Activated CD8-positive, alpha-beta T cell treated with anti-CD3 and anti-CD28 coated beads for 36 hours (primary cell): Measurements from ENCODE around the gene COPS9. TPM values are rescaled to one million over a fixed set of nuclear protein-coding genes. Genes with fewer than 3 reads are reported as not detected.

ENCODE experiments used
- ATAC-seq: fragments of 200-7000 bp; cut with Tn5 transposase; one replicate; pipeline ENCODE4 v1.10.0; 2021; ENCODE audit warnings: mild to moderate bottlenecking, moderate library complexity
- CTCF ChIA-PET: fragments of 350-600 bp; sonication (Branson Sonifier 250); formaldehyde crosslinking; loops from one replicate; lab custom pipeline; 2021; ENCODE audit warnings: antibody characterized with exemption; lab: Charles Lee
- POLR2A ChIA-PET: fragments of 350-600 bp; sonication (Branson Sonifier 250); formaldehyde crosslinking; loops from one replicate; lab custom pipeline; 2021; ENCODE audit warnings: antibody characterized with exemption; lab: Charles Lee
- DNase-seq: peaks from one replicate; pipeline ENCODE4 v3.0.0-alpha.2; 2020
- H3K27ac Mint-ChIP-seq: one replicate; pipeline ENCODE4 v1.8.0; 2021; ENCODE audit warnings: mild to moderate bottlenecking, mixed read lengths
- H3K27me3 Mint-ChIP-seq: one replicate; pipeline ENCODE4 v1.8.0; 2021; ENCODE audit warnings: mixed read lengths
- H3K36me3 Mint-ChIP-seq: one replicate; pipeline ENCODE4 v1.8.0; 2021; ENCODE audit warnings: low read depth, mixed read lengths
- H3K4me1 Mint-ChIP-seq: one replicate; pipeline ENCODE4 v1.8.0; 2021; ENCODE audit warnings: low read depth, mixed read lengths
- H3K4me3 Mint-ChIP-seq: one replicate; pipeline ENCODE4 v1.8.0; 2021; ENCODE audit warnings: mild to moderate bottlenecking, moderate library complexity, mixed read lengths
- H3K9me3 Mint-ChIP-seq: one replicate; pipeline ENCODE4 v1.8.0; 2021; ENCODE audit warnings: mixed read lengths
- intact Hi-C: fragments of 100-400 bp; cut with micrococcal nuclease; formaldehyde crosslinking; loops from one replicate; pipeline ENCODE4 v1.10.0; 2022
- total RNA-seq, 2 experiments: library from RNA; stranded (reverse); gene quantifications; one replicate each; pipeline ENCODE4 v1.2.3, GENCODE V29; 2021
- TF ChIP-seq, protein P1 (sequence below): fragments of 200-600 bp; IDR thresholded peaks from one replicate; pipeline ENCODE4 v1.8.0; 2022; ENCODE audit warnings: antibody characterized with exemption, mild to moderate bottlenecking

The COPS9 gene
- total RNA-seq, 2 experiments from 2014 or later = 107 to 120 TPM

DNA sequence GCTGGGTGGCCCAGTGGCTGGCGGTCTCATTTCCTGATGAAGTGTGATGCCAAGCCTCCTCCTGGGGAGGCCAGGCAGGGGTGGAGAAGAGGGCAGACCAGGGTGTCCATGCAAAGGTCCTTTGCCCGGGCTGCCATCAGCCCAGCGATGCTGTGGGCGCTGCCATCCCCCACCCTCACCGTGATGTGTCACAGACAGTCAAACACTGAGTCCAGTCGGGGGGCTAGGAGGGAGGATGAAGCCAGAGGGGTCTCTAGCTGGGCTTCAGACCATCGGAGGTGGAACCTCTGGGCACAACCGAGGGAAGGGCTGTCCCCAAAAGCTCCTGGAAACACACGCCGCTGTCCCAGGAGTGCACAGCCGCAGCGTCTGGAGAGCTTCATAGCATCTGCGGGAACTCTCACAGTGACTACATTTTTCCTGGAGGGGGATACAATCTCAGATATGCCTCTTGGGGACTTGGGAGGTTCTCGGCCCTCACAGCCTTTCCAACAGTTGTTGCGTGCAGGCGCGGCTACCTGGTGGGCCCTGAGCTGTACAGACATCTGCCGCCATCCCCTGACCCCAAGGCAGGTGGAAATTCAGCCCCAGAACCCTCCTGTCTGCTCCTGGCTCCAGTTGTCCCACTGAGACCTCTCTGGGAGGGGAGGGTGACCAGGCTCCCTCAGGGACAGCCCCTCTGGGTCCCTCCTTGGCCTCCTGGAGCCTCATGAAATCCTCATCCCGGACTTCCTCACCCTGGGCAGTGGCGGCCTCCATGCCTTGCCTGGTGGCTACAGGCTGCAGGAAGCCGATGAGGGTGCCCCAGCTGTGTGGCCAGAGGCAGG lies 30.9 kb upstream of the COPS9 start:
- intact Hi-C loops = no loop called here
- CTCF ChIA-PET = no interaction called here
- ATAC-seq (no peak), DNase-seq (no peak)
- H3K27ac Mint-ChIP-seq = no peak overlapping the region
- no peaks in the 10 kb centered on the region for H3K4me1 Mint-ChIP-seq
- TF ChIP-seq, protein P1, sequence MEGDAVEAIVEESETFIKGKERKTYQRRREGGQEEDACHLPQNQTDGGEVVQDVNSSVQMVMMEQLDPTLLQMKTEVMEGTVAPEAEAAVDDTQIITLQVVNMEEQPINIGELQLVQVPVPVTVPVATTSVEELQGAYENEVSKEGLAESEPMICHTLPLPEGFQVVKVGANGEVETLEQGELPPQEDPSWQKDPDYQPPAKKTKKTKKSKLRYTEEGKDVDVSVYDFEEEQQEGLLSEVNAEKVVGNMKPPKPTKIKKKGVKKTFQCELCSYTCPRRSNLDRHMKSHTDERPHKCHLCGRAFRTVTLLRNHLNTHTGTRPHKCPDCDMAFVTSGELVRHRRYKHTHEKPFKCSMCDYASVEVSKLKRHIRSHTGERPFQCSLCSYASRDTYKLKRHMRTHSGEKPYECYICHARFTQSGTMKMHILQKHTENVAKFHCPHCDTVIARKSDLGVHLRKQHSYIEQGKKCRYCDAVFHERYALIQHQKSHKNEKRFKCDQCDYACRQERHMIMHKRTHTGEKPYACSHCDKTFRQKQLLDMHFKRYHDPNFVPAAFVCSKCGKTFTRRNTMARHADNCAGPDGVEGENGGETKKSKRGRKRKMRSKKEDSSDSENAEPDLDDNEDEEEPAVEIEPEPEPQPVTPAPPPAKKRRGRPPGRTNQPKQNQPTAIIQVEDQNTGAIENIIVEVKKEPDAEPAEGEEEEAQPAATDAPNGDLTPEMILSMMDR = no peak
- POLR2A ChIA-PET = no interaction called here
- H3K4me3 Mint-ChIP-seq = no peak overlapping the region
- no peaks in the 10 kb centered on the region for H3K36me3 Mint-ChIP-seq
- H3K9me3 Mint-ChIP-seq = no peaks in the 10 kb centered on the region
- peaks cover 6% of the 10 kb centered on the region for H3K27me3 Mint-ChIP-seq

DNA sequence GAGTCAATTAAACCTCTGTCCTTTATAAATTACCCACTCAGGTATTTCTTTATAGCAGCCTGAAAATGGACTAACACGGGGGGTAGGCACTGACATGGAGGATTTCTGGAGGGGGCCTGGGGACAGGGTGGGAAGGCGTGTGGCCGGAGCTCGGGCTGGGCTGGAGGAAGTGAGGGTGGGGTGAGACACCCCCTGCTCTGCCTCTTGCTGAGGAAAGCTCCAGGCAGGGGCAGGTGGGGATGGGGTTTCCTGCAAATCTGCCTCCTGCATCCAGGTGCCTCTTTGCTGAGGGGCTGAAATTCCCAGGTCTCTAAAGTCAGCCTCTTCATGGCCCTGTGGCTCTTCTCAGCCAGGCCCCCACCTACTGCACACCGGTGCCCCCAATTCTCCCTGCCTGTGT lies 30.1 kb upstream of the COPS9 start:
- no peak for ATAC-seq
- H3K27ac Mint-ChIP-seq = no peak overlapping the region
- CTCF ChIA-PET = no interaction called here

DNA sequence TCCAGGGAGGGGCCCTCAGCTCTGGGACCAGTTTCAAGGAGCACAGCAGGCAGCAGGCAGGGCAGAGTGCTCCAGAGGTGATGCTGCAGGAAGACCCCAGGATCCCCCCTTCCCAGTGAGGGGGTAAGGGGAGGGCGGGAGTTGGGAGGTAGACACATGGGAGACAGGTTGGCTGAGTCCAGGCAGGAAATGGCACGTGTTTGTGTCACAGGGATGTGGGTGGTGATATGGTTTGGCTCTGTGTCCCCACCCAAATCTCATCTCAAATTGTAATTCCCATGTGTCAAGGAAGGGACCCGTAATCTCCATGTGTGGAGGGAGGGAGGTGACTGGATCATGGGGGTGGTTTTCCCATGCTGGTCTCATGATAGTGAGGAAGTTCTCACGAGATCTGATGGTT lies 29.6 kb upstream of the COPS9 start:
- TF ChIP-seq, protein P1 = no peak
- Mint-ChIP-seq H3K36me3 (no peaks in the 10 kb centered on the region), H3K27ac (no peak overlapping the region), H3K4me3 (no peak overlapping the region), H3K4me1 (no peaks in the 10 kb centered on the region), H3K9me3 (no peaks in the 10 kb centered on the region), H3K27me3 (peaks cover 6% of the 10 kb centered on the region)
- DNase-seq = no peak
- no peak for ATAC-seq
- intact Hi-C loops = no loop called here
- ChIA-PET CTCF (no interaction called here), POLR2A (no interaction called here)

More for the DNA sequence above, 30.1 kb upstream of the COPS9 start:
- Mint-ChIP-seq H3K4me3 (no peak overlapping the region), H3K36me3 (no peaks in the 10 kb centered on the region), H3K4me1 (no peaks in the 10 kb centered on the region), H3K27me3 (peaks cover 6% of the 10 kb centered on the region), H3K9me3 (no peaks in the 10 kb centered on the region)
- POLR2A ChIA-PET = no interaction called here
- TF ChIP-seq, protein P1 = no peak
- intact Hi-C loops = no loop called here
- no peak for DNase-seq

DNA sequence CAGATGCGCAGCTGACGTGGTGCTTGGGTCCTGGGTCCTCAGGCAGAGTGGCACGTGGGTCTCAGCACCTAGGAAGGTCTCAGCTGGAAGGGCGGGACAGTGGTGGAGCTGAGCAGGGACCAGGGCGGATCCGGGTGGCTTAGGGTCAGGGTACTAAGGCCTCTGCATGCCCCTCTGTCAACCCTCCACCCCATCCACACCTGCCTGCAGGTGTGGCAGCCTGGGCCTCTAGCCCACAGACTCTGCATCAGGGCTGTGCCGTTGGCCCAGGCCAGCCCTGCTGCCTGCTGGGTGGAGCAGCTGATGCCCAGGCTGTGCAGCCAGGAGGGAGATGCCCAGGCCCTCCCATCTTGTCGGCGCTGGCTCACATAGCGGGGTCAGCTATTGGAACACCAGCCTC lies 28.9 kb upstream of the COPS9 start:
- Mint-ChIP-seq H3K27ac (no peak overlapping the region), H3K9me3 (no peaks in the 10 kb centered on the region), H3K4me3 (no peak overlapping the region), H3K36me3 (no peaks in the 10 kb centered on the region), H3K27me3 (peaks cover 6% of the 10 kb centered on the region), H3K4me1 (no peaks in the 10 kb centered on the region)
- POLR2A ChIA-PET = interaction anchor here (0.6 kb wide), 1 partner anchor 99 kb away, joined by 3 read pairs; no protein-coding TSS in a partner anchor
- DNase-seq (no peak), ATAC-seq (no peak)
- intact Hi-C loops = no loop called here
- CTCF ChIA-PET = no interaction called here
- TF ChIP-seq, protein P1 = no peak

DNA sequence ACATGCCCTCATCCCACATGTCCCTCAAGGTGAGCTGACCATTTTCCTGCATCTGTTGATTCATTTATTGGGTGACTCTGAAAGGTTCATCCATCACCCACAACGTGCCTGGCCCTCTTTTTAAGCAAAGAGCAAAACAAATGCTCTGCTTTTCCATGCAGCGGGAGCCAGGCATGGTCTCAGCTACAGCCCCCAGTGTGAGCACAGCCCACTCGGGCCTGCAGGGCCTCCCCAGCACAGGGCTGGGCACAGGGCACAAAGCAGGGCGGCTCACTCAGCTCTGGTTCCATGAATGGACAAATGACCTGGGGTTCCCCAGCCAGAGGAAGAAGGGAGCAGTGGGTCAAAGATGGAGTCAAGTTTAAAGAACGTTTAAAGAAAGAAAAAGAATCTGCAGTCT lies 28.5 kb upstream of the COPS9 start:
- Mint-ChIP-seq H3K27me3 (peaks cover 6% of the 10 kb centered on the region), H3K9me3 (no peaks in the 10 kb centered on the region), H3K27ac (no peak overlapping the region), H3K36me3 (no peaks in the 10 kb centered on the region), H3K4me3 (no peak overlapping the region), H3K4me1 (no peaks in the 10 kb centered on the region)
- ChIA-PET POLR2A (interaction anchor here (0.6 kb wide), 1 partner anchor 100 kb away, joined by 3 read pairs; no protein-coding TSS in a partner anchor), CTCF (no interaction called here)
- intact Hi-C loops = no loop called here
- DNase-seq = no peak
- TF ChIP-seq, protein P1 = no peak
- ATAC-seq = no peak
